HepG2 (cell line): ENCODE results near the gene BCL2L11. TPM values are rescaled to one million over a fixed set of nuclear protein-coding genes. Genes with fewer than 3 reads are reported as not detected.

ENCODE experiments used
- ATAC-seq: fragments of 200-7000 bp; cut with Tn5 transposase; 3 replicates; pipeline ENCODE4 v1.9.1; 2020; ENCODE audit warnings: mild to moderate bottlenecking, moderate library complexity
- BruUV-seq: library from RNA; stranded (reverse); fragments of 400-500 nt; replicated peaks from 2 replicates; lab custom pipeline; 2021; lab: Mats Ljungman, UMichigan
- CTCF ChIA-PET: fragments of 300-600 bp; formaldehyde crosslinking; extraction: SDS; loops from one replicate; lab custom pipeline; 2021; ENCODE audit warnings: low total read pairs, inconsistent platforms, low intra/inter-chr PET ratio; lab: Yijun Ruan, JAX
- POLR2A ChIA-PET: fragments of 350-600 bp; sonication (Branson Sonifier 250); formaldehyde crosslinking; loops from one replicate; lab custom pipeline; 2020; ENCODE audit warnings: antibody characterized with exemption, inconsistent platforms; lab: Yijun Ruan, JAX
- DNase-seq: peaks from one replicate; pipeline ENCODE4 v3.0.0-alpha.2; 2015; ENCODE audit warnings: low spot score
- FAIRE-seq: peaks from 3 replicates; lab custom pipeline; 2011; peaks lifted over from hg19 to GRCh38; lab: Jason Lieb, UNC
- H2AFZ ChIP-seq: one replicate; pipeline ENCODE4 v1.6.1; 2011; ENCODE audit warnings: low read length, inconsistent platforms
- H3K27ac ChIP-seq: fragments of 300-600 bp; 3 replicates; pipeline ENCODE4 v1.8.0; 2011; ENCODE audit warnings: mixed run types, mild to moderate bottlenecking, mixed read lengths, low read length, inconsistent platforms; ENCODE audit not compliant: insufficient read depth; ENCODE audit errors: extremely low read length
- H3K27me3 ChIP-seq, 2 experiments: fragments of 200-600 bp in 1 of 2; 2 replicates in 1 of 2; 3 replicates in 1 of 2; pipeline versions ENCODE4 v1.6.0 to v1.8.0; 2011; ENCODE audit warnings: low read length in 2 of 2, mild to moderate bottlenecking in 2 of 2, moderate library complexity in 2 of 2, inconsistent platforms in 1 of 2; ENCODE audit not compliant: insufficient read depth in 2 of 2, control insufficient read depth in 1 of 2
- H3K36me3 ChIP-seq, 2 experiments: fragments of 200-600 bp in 1 of 2; replicated peaks in 1 of 2; 2 replicates in 1 of 2; 3 replicates in 1 of 2; pipeline versions ENCODE4 v1.5.1 to v1.8.0; 2011; ENCODE audit warnings: low read length in 2 of 2, inconsistent platforms in 1 of 2; ENCODE audit not compliant: insufficient read depth in 2 of 2, control insufficient read depth in 1 of 2
- H3K4me1 ChIP-seq: 2 replicates; pipeline ENCODE4 v1.5.1; 2012; ENCODE audit warnings: low read length, inconsistent platforms; ENCODE audit not compliant: insufficient read depth
- H3K4me2 ChIP-seq: 2 replicates; pipeline ENCODE4 v1.6.0; 2011; ENCODE audit warnings: low read depth, low read length, inconsistent platforms
- H3K4me3 ChIP-seq, 3 experiments: fragments of 200-600 bp in 1 of 3; sonication (generic), shearing (Covaris generic) in 1 of 3; replicated peaks in 1 of 3; 2 replicates each; pipeline ENCODE4 v1.5.1; 2011 to 2016; ENCODE audit warnings: low read length in 3 of 3, inconsistent platforms in 2 of 3, low read depth in 2 of 3, mild to moderate bottlenecking in 2 of 3, control low read depth in 1 of 3, mixed read lengths in 1 of 3; ENCODE audit not compliant: insufficient read depth in 1 of 3
- H3K79me2 ChIP-seq: one replicate; pipeline ENCODE4 v1.6.1; 2011; ENCODE audit warnings: low read length, inconsistent platforms; ENCODE audit not compliant: insufficient read depth
- H3K9ac ChIP-seq: 2 replicates; pipeline ENCODE4 v1.6.0; 2011; ENCODE audit warnings: mild to moderate bottlenecking, low read depth, low read length, inconsistent platforms; ENCODE audit not compliant: insufficient read depth
- H3K9me3 ChIP-seq: 2 replicates; pipeline ENCODE4 v1.5.1; 2012; ENCODE audit warnings: mild to moderate bottlenecking, low read length
- H4K20me1 ChIP-seq: 2 replicates; pipeline ENCODE4 v1.6.0; 2011; ENCODE audit warnings: inconsistent platforms, mild to moderate bottlenecking, low read length, moderate library complexity; ENCODE audit not compliant: insufficient read depth
- ARID3A ChIP-seq: IDR thresholded peaks from 2 replicates; pipeline ENCODE4 v1.6.1; 2012; ENCODE audit warnings: low read depth, low read length, improper control_type of control experiment
- HNF4A ChIP-seq: sonication (generic); formaldehyde crosslinking; IDR thresholded peaks from 2 replicates; pipeline ENCODE4 v1.4.0; 2020; ENCODE audit warnings: missing genetic modification reagents
- MAFF ChIP-seq: IDR thresholded peaks from 2 replicates; pipeline ENCODE4 v1.6.1; 2011; ENCODE audit warnings: low read depth, low read length, improper control_type of control experiment
- MAFK ChIP-seq, 2 experiments: IDR thresholded peaks in 1 of 2; conservative IDR thresholded peaks in 1 of 2; 2 replicates each; pipeline ENCODE4 v1.6.1; 2011; ENCODE audit warnings: improper control_type of control experiment in 2 of 2, low read length in 2 of 2
- NFE2L1 ChIP-seq: sonication (generic); formaldehyde crosslinking; IDR thresholded peaks from 2 replicates; pipeline ENCODE4 v1.4.0; 2020; ENCODE audit warnings: missing genetic modification reagents, mild to moderate bottlenecking, borderline replicate concordance
- ONECUT2 ChIP-seq: sonication (generic); formaldehyde crosslinking; IDR thresholded peaks from 2 replicates; pipeline ENCODE4 v1.4.0; 2020; ENCODE audit warnings: missing genetic modification reagents
- REL ChIP-seq: sonication (generic); formaldehyde crosslinking; conservative IDR thresholded peaks from 2 replicates; pipeline ENCODE4 v1.8.0; 2022; ENCODE audit warnings: mild to moderate bottlenecking, missing genetic modification reagents, moderate library complexity
- RFX5 ChIP-seq: IDR thresholded peaks from 2 replicates; pipeline ENCODE4 v1.6.1; 2011; ENCODE audit warnings: low read depth, low read length, improper control_type of control experiment
- SRY ChIP-seq: sonication (generic); formaldehyde crosslinking; IDR thresholded peaks from 2 replicates; pipeline ENCODE4 v1.8.0; 2022; ENCODE audit warnings: mild to moderate bottlenecking, missing genetic modification reagents
- TFE3 ChIP-seq: IDR thresholded peaks from 2 replicates; pipeline ENCODE4 v1.6.1; 2016
- ZFP1 ChIP-seq: IDR thresholded peaks from 2 replicates; pipeline ENCODE4 v1.6.1; 2016
- WGBS: methylation state at CpG from one replicate; pipeline ENCODE4 v1.1.6; 2017; ENCODE audit warnings: low lambda C conversion rate; 5-methylcytosine and 5-hydroxymethylcytosine counted together
- in situ Hi-C: cut with HindIII; loops from 2 replicates; pipeline ENCODE4 v1.10.0; 2017; ENCODE audit warnings: low pct_unique_long_range_greater_than_20kb; ENCODE audit not compliant: extremely low pct_ligation_motif_present
- intact Hi-C: fragments of 100-400 bp; cut with micrococcal nuclease; formaldehyde crosslinking; loops from one replicate; pipeline ENCODE4 v1.10.0; 2022; ENCODE audit not compliant: unreplicated experiment
- polyA plus RNA-seq, 8 experiments: library from polyadenylated mRNA; depleted of rRNA in 3 of 8; stranded (reverse) in 7 of 8; unstranded in 1 of 8; fragments of >200 nt; fragmentation: Illumina TruSeq in 4 of 8; extraction: Trizol in 4 of 8; gene quantifications; 2 replicates each; pipeline versions ENCODE4 v1.2.1 to v1.2.3, GENCODE V29; 2011 to 2016; ENCODE audit warnings: low read depth in 4 of 8, missing spikeins in 1 of 8, mixed read lengths in 1 of 8; ENCODE audit not compliant: insufficient read depth in 1 of 8
- total RNA-seq, 5 experiments: library from RNA; depleted of rRNA; stranded (reverse); fragments of >200 nt; fragmentation: Illumina TruSeq; extraction: Trizol; gene quantifications; 2 replicates each; pipeline ENCODE4 v1.2.3, GENCODE V29; 2016; ENCODE audit warnings: low read depth in 1 of 5
- TF ChIP-seq, protein P1 (sequence below): sonication (generic); formaldehyde crosslinking; IDR thresholded peaks from 2 replicates; pipeline ENCODE4 v1.4.0; 2020; ENCODE audit warnings: mild to moderate bottlenecking, missing genetic modification reagents

BCL2L11 gene
- total and polyA plus RNA-seq, 2 of the 13 experiments (the other 11 are each of a cell fraction or from before 2014, with no cell fraction given): 6.1 to 9.7 TPM

DNA sequence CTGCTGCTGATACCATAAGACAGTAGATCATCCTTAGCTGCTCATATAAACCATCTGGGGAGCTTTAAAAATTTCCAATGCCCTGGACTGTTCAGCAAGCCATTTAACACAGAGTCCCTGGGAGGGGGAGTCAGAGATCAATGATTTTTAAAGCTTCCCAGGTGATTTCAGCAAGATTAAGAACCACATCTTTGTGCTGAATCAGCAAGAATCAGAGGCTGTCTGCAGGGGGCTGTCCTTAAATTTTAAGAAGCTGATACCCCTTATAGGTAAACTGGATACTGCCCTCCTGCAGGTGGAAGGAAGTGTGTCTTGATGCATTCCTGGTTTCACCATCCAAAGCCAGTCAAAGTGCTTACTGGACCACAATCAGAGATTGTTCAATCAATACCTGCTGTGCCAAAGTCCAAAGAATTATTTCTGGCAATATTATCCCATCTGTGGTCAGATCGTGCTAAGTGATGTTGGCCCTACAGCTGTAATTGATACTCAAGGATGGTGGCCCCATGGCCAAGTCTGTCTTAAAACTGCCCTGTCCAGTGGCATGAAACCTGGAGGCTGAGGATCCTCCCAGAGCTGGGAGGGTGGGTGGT is 72.2 kb downstream of the BCL2L11 start:
- Histone ChIP-seq H3K4me2 (no peak overlapping the region), H3K79me2 (no peaks in the 10 kb centered on the region), H3K9ac (no peak overlapping the region), H4K20me1 (no peaks in the 10 kb centered on the region), H3K27ac (no peak overlapping the region), H2AFZ (no peak overlapping the region), H3K4me1 (peaks cover 31% of the 10 kb centered on the region), H3K36me3 (no peaks in the 10 kb centered on the region), H3K27me3 (no peaks in the 10 kb centered on the region; a peak in 1 of 5 replicates), H3K9me3 (no peaks in the 10 kb centered on the region), H3K4me3 (no peak overlapping the region)
- DNase-seq (no peak), FAIRE-seq (no peak), ATAC-seq (peak; percentile 22)
- in situ Hi-C loops: no loop called here
- 0% methylated on average over 1 of the region's 1 CpG for WGBS
- ChIA-PET POLR2A (no interaction called here), CTCF (no interaction called here)
- intact Hi-C loops: no loop called here
- TF ChIP-seq, protein P1, sequence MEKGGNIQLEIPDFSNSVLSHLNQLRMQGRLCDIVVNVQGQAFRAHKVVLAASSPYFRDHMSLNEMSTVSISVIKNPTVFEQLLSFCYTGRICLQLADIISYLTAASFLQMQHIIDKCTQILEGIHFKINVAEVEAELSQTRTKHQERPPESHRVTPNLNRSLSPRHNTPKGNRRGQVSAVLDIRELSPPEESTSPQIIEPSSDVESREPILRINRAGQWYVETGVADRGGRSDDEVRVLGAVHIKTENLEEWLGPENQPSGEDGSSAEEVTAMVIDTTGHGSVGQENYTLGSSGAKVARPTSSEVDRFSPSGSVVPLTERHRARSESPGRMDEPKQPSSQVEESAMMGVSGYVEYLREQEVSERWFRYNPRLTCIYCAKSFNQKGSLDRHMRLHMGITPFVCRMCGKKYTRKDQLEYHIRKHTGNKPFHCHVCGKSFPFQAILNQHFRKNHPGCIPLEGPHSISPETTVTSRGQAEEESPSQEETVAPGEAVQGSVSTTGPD: no peak
- TF ChIP-seq TFE3 (no peak), NFE2L1 (no peak), ZFP1 (no peak), ARID3A (0 out of 2 replicates have a peak, but pooled peaks have one; percentile 45), SRY (CRISPR knock-in tag) (no peak), MAFK (conservative IDR thresholded peaks at IDR 0.05 in 1 of 2, IDR thresholded peaks at IDR 0.05 in 1 of 2; ENCODE audit: low read length in 2 of 2) (peak; percentile 97 to 99), RFX5 (0 out of 2 replicates have a peak, but pooled peaks have one; percentile 7), HNF4A (CRISPR knock-in tag) (peak; percentile 68), REL (CRISPR knock-in tag) (no peak), ONECUT2 (CRISPR knock-in tag) (0 out of 2 replicates have a peak, but pooled peaks have one; percentile 27), MAFF (peak; percentile 98)
- no TSS peak for BruUV-seq
